ENCODE results near the gene BPIFB3.

The BPIFB3 gene

DNA sequence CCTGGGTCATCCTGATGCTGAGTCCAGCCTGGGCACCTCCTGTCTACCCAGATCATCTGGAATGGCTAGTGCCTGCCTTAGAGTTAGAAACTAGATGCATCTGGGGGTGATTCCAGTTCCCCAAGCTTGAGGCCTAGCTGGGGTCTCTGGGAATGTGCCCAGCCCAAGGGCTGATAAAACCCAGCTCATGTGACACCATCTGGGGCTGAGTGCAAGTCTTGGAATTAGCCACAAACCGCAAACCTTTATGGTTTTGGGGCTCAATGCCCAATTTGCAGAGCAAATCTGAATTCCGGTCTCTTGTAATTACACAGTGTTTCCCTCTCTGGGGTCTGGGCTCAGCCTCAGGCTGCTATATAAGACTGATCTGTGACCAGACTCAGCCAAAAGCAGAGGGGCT lies 25.6 kb downstream of the BPIFB3 start, which contains the start of gene BPIFB4:
BPIFB4 (plus strand) TSS at position 385 of the 400 bp plus-strand sequence. CDS start 1,884 bp downstream, outside the sequence.
- Histone ChIP-seq H3K9me3 (ENCODE audit: control insufficient read depth, insufficient read depth, low read length) (no peaks in the 10 kb centered on the region), H3F3A (ENCODE audit: control insufficient read depth, insufficient read depth) (no peaks in the 10 kb centered on the region), H3K4me1 (ENCODE audit: control insufficient read depth, low read length) (no peaks in the 10 kb centered on the region), H3K27me3 (ENCODE audit: control insufficient read depth, low read length) (no peaks in the 10 kb centered on the region; the same call in 1 of the 2 replicates), H4K20me1 (ENCODE audit: control insufficient read depth, insufficient read depth, low read depth, low read length) (no peaks in the 10 kb centered on the region), H3K79me2 (ENCODE audit: control insufficient read depth, low read length) (no peaks in the 10 kb centered on the region), H3K4me2 (ENCODE audit: low read length) (no peak within 1 kb of the TSS), H3K4me3 (ENCODE audit: low read length) (no peak within 1 kb of the TSS), H3K9me2 (replicated peaks; ENCODE audit: control insufficient read depth, low read length) (no peaks in the 10 kb centered on the region), H3K27ac (ENCODE audit: low read depth, low read length) (no peak within 1 kb of the TSS), H3K36me3 (ENCODE audit: control insufficient read depth, low read length) (no peaks in the 10 kb centered on the region)
- TF ChIP-seq, protein P1, sequence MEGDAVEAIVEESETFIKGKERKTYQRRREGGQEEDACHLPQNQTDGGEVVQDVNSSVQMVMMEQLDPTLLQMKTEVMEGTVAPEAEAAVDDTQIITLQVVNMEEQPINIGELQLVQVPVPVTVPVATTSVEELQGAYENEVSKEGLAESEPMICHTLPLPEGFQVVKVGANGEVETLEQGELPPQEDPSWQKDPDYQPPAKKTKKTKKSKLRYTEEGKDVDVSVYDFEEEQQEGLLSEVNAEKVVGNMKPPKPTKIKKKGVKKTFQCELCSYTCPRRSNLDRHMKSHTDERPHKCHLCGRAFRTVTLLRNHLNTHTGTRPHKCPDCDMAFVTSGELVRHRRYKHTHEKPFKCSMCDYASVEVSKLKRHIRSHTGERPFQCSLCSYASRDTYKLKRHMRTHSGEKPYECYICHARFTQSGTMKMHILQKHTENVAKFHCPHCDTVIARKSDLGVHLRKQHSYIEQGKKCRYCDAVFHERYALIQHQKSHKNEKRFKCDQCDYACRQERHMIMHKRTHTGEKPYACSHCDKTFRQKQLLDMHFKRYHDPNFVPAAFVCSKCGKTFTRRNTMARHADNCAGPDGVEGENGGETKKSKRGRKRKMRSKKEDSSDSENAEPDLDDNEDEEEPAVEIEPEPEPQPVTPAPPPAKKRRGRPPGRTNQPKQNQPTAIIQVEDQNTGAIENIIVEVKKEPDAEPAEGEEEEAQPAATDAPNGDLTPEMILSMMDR (IDR thresholded peaks at IDR 0.05; ENCODE audit: low read depth, low read length, poor library complexity, severe bottlenecking) = no peak
- no peak for TF ChIP-seq EZH2phosphoT487 (IDR thresholded peaks at IDR 0.05; ENCODE audit: borderline replicate concordance, low read length)

DNA sequence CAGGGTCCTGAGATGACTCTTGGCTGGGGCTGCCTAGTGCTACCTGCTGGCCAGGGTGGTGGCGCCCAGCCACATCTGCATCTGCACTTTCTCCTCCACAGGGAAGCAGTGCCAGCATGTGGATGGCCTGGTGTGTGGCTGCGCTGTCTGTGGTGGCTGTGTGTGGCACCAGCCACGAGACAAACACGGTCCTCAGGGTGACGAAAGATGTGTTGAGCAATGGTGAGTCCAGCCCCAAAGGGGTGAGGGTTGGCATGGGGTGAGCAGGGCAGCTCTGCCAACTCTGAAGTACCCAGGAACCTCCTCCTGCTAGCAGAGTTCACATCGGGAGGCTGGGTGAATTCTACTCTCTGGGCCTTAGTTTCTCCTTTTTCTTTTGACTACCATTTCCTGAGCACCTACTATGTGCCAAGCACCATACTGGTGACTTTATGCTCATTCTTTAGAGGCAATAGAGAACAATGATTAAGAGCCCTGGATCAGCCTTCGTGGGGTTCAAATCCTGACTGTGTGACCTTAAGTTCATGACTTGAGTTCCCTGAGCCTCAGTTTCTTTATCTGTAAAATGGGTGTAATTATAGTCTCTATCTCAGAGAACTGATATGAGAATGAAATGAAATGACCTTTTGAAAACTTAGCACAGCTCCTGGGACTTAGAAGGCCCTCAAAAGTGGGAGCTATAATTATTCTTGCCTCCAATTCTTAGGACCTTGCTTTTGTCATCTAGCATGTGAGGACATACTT lies 27.9 kb downstream of the BPIFB3 start:
- Histone ChIP-seq H4K20me1 (ENCODE audit: control insufficient read depth, insufficient read depth, low read depth, low read length) (no peaks in the 10 kb centered on the region), H3K9me3 (ENCODE audit: control insufficient read depth, insufficient read depth, low read length) (no peaks in the 10 kb centered on the region), H3K9me2 (replicated peaks; ENCODE audit: control insufficient read depth, low read length) (no peaks in the 10 kb centered on the region), H3F3A (ENCODE audit: control insufficient read depth, insufficient read depth) (no peaks in the 10 kb centered on the region), H3K4me3 (ENCODE audit: low read length) (no peak overlapping the region), H3K27me3 (ENCODE audit: control insufficient read depth, low read length) (no peaks in the 10 kb centered on the region), H3K27ac (ENCODE audit: low read depth, low read length) (no peak overlapping the region), H3K4me2 (ENCODE audit: low read length) (no peak overlapping the region), H3K79me2 (ENCODE audit: control insufficient read depth, low read length) (no peaks in the 10 kb centered on the region), H3K36me3 (ENCODE audit: control insufficient read depth, low read length) (no peaks in the 10 kb centered on the region), H3K4me1 (ENCODE audit: control insufficient read depth, low read length) (no peaks in the 10 kb centered on the region)
- TF ChIP-seq, protein P1 (IDR thresholded peaks at IDR 0.05; ENCODE audit: low read depth, low read length, poor library complexity, severe bottlenecking) = no peak
- TF ChIP-seq EZH2phosphoT487 (IDR thresholded peaks at IDR 0.05; ENCODE audit: borderline replicate concordance, low read length) = no peak

DNA sequence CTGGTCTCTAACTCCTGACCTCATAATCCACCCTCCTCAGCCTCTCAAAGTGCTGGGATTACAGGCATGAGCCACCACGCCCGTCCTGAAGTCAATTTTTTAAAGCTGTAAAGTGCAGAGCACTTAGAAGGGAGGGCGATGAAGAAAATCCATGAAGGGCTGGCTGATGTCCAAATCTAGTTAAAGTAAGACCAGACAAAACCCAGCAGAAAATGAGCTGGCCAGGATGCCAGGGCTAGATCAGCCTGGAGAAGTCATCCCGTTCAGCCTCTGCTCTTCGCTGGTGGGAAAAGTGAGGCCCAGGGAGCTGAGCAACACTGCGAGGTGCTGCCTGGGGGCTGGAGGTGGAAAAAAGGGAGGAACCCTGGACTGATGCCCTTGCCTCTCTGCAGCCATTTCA lies 28.8 kb downstream of the BPIFB3 start:
- no peak overlapping the region for H3K4me3 ChIP-seq (ENCODE audit: low read length)
- no peak overlapping the region for H3K4me2 ChIP-seq (ENCODE audit: low read length)
- TF ChIP-seq EZH2phosphoT487 (IDR thresholded peaks at IDR 0.05; ENCODE audit: borderline replicate concordance, low read length) = no peak
- TF ChIP-seq, protein P1 (IDR thresholded peaks at IDR 0.05; ENCODE audit: low read depth, low read length, poor library complexity, severe bottlenecking) = no peak
- no peaks in the 10 kb centered on the region for H3K79me2 ChIP-seq (ENCODE audit: control insufficient read depth, low read length)
- no peaks in the 10 kb centered on the region for H3F3A ChIP-seq (ENCODE audit: control insufficient read depth, insufficient read depth)
- no peaks in the 10 kb centered on the region for H3K4me1 ChIP-seq (ENCODE audit: control insufficient read depth, low read length)
- no peaks in the 10 kb centered on the region for H4K20me1 ChIP-seq (ENCODE audit: control insufficient read depth, insufficient read depth, low read depth, low read length)
- H3K9me2 ChIP-seq (replicated peaks; ENCODE audit: control insufficient read depth, low read length) = no peaks in the 10 kb centered on the region
- H3K27ac ChIP-seq (ENCODE audit: low read depth, low read length) = no peak overlapping the region
- H3K36me3 ChIP-seq (ENCODE audit: control insufficient read depth, low read length) = no peaks in the 10 kb centered on the region
- no peaks in the 10 kb centered on the region for H3K9me3 ChIP-seq (ENCODE audit: control insufficient read depth, insufficient read depth, low read length)
- H3K27me3 ChIP-seq (ENCODE audit: control insufficient read depth, low read length) = no peaks in the 10 kb centered on the region
